ENCODE results near the gene PLLP.

PLLP gene

GRCh38 chr16:57284209-57284951, at the start of gene PLLP:
Gene PLLP (minus strand): TSS chr16:57284672. CDS start chr16:57284540, 132 bp downstream.
- no peaks in the 10 kb centered on the region for H3K27me3 Mint-ChIP-seq
- no peaks in the 10 kb centered on the region for H3K36me3 Mint-ChIP-seq
- H3K4me3 Mint-ChIP-seq, result peak within 1 kb of the TSS; percentile 83
- no peaks in the 10 kb centered on the region for H3K9me3 Mint-ChIP-seq (ENCODE audit: low read depth)
- H3K27ac Mint-ChIP-seq, result peak within 1 kb of the TSS; percentile 50
- peaks cover 16% of the 10 kb centered on the region for H3K4me1 Mint-ChIP-seq (ENCODE audit: low read depth)

- no peak overlapping the region for H3K27ac Mint-ChIP-seq
- H3K27me3 Mint-ChIP-seq, result peaks cover 4% of the 10 kb centered on the region
- H3K4me1 Mint-ChIP-seq (ENCODE audit: low read depth), result no peaks in the 10 kb centered on the region
- no peak overlapping the region for H3K4me3 Mint-ChIP-seq
- H3K9me3 Mint-ChIP-seq (ENCODE audit: low read depth), result no peaks in the 10 kb centered on the region
- H3K36me3 Mint-ChIP-seq, result no peaks in the 10 kb centered on the region
Measured at GRCh38 chr16:57333402-57333801, 48.9 kb upstream of the PLLP start.

- no peak overlapping the region for H3K27ac Mint-ChIP-seq
Measured at GRCh38 chr16:57331355-57331754, 46.9 kb upstream of the PLLP start.

GRCh38 chr16:57329718-57330327, 45.4 kb upstream of the PLLP start:
- Mint-ChIP-seq H3K4me1 (ENCODE audit: low read depth) (no peaks in the 10 kb centered on the region), H3K4me3 (no peak overlapping the region), H3K27ac (no peak overlapping the region)

More at GRCh38 chr16:57331355-57331754, 46.9 kb upstream of the PLLP start:
- Mint-ChIP-seq H3K4me1 (ENCODE audit: low read depth) (no peaks in the 10 kb centered on the region), H3K9me3 (ENCODE audit: low read depth) (peaks cover under 1% of the 10 kb centered on the region), H3K4me3 (no peak overlapping the region), H3K36me3 (no peaks in the 10 kb centered on the region), H3K27me3 (peaks cover 3% of the 10 kb centered on the region)

GRCh38 chr16:57325458-57325857, 41.0 kb upstream of the PLLP start:
- H3K27me3 Mint-ChIP-seq, result no peaks in the 10 kb centered on the region
- peaks cover 4% of the 10 kb centered on the region for H3K9me3 Mint-ChIP-seq (ENCODE audit: low read depth)
- H3K4me3 Mint-ChIP-seq, result no peak overlapping the region

More at GRCh38 chr16:57329718-57330327, 45.4 kb upstream of the PLLP start:
- Mint-ChIP-seq H3K9me3 (ENCODE audit: low read depth) (peaks cover 4% of the 10 kb centered on the region), H3K27me3 (no peaks in the 10 kb centered on the region), H3K36me3 (no peaks in the 10 kb centered on the region)

GRCh38 chr16:57324749-57325148, 40.3 kb upstream of the PLLP start:
- Mint-ChIP-seq H3K9me3 (ENCODE audit: low read depth) (peaks cover 4% of the 10 kb centered on the region), H3K27ac (no peak overlapping the region), H3K4me3 (no peak overlapping the region), H3K27me3 (no peaks in the 10 kb centered on the region), H3K36me3 (no peaks in the 10 kb centered on the region), H3K4me1 (ENCODE audit: low read depth) (no peaks in the 10 kb centered on the region)

More at GRCh38 chr16:57325458-57325857, 41.0 kb upstream of the PLLP start:
- no peaks in the 10 kb centered on the region for H3K4me1 Mint-ChIP-seq (ENCODE audit: low read depth)
- no peaks in the 10 kb centered on the region for H3K36me3 Mint-ChIP-seq
- no peak overlapping the region for H3K27ac Mint-ChIP-seq

GRCh38 chr16:57319646-57320045, 35.2 kb upstream of the PLLP start:
- no peak overlapping the region for H3K4me3 Mint-ChIP-seq

GRCh38 chr16:57318240-57318970, 33.9 kb upstream of the PLLP start:
- Mint-ChIP-seq H3K27ac (no peak overlapping the region), H3K4me1 (ENCODE audit: low read depth) (peaks cover 20% of the 10 kb centered on the region), H3K4me3 (no peak overlapping the region), H3K36me3 (no peaks in the 10 kb centered on the region), H3K9me3 (ENCODE audit: low read depth) (no peaks in the 10 kb centered on the region), H3K27me3 (no peaks in the 10 kb centered on the region)

More at GRCh38 chr16:57319646-57320045, 35.2 kb upstream of the PLLP start:
- H3K27me3 Mint-ChIP-seq, result no peaks in the 10 kb centered on the region
- H3K4me1 Mint-ChIP-seq (ENCODE audit: low read depth), result peaks cover 7% of the 10 kb centered on the region
- no peaks in the 10 kb centered on the region for H3K9me3 Mint-ChIP-seq (ENCODE audit: low read depth)
- H3K27ac Mint-ChIP-seq, result no peak overlapping the region
- H3K36me3 Mint-ChIP-seq, result no peaks in the 10 kb centered on the region

- Mint-ChIP-seq H3K9me3 (ENCODE audit: low read depth) (no peaks in the 10 kb centered on the region), H3K4me3 (no peak overlapping the region), H3K36me3 (no peaks in the 10 kb centered on the region), H3K27ac (peak overlapping the region; percentile 41), H3K4me1 (ENCODE audit: low read depth) (peaks cover 23% of the 10 kb centered on the region), H3K27me3 (no peaks in the 10 kb centered on the region)
Measured at GRCh38 chr16:57316390-57317017, 32.0 kb upstream of the PLLP start.

GRCh38 chr16:57315416-57315815, 30.9 kb upstream of the PLLP start:
- Mint-ChIP-seq H3K9me3 (ENCODE audit: low read depth) (no peaks in the 10 kb centered on the region), H3K36me3 (no peaks in the 10 kb centered on the region), H3K4me3 (no peak overlapping the region), H3K27ac (peak overlapping the region; percentile 16), H3K27me3 (no peaks in the 10 kb centered on the region), H3K4me1 (ENCODE audit: low read depth) (peaks cover 23% of the 10 kb centered on the region)

- H3K4me3 Mint-ChIP-seq, result no peak overlapping the region
- H3K27ac Mint-ChIP-seq, result peak overlapping the region; percentile 37
- H3K9me3 Mint-ChIP-seq (ENCODE audit: low read depth), result no peaks in the 10 kb centered on the region
Measured at GRCh38 chr16:57314161-57314785, 29.8 kb upstream of the PLLP start.

GRCh38 chr16:57313509-57313908, 29.0 kb upstream of the PLLP start:
- no peak overlapping the region for H3K4me3 Mint-ChIP-seq
- H3K27ac Mint-ChIP-seq, result peak overlapping the region; percentile 2
- H3K4me1 Mint-ChIP-seq (ENCODE audit: low read depth), result peaks cover 23% of the 10 kb centered on the region
- H3K9me3 Mint-ChIP-seq (ENCODE audit: low read depth), result no peaks in the 10 kb centered on the region
- H3K36me3 Mint-ChIP-seq, result no peaks in the 10 kb centered on the region
- no peaks in the 10 kb centered on the region for H3K27me3 Mint-ChIP-seq

More at GRCh38 chr16:57314161-57314785, 29.8 kb upstream of the PLLP start:
- Mint-ChIP-seq H3K36me3 (no peaks in the 10 kb centered on the region), H3K4me1 (ENCODE audit: low read depth) (peaks cover 23% of the 10 kb centered on the region), H3K27me3 (no peaks in the 10 kb centered on the region)

GRCh38 chr16:57310801-57311200, 26.3 kb upstream of the PLLP start:
- H3K4me3 Mint-ChIP-seq, result no peak overlapping the region
- H3K4me1 Mint-ChIP-seq (ENCODE audit: low read depth), result peaks cover 23% of the 10 kb centered on the region
- H3K9me3 Mint-ChIP-seq (ENCODE audit: low read depth), result no peaks in the 10 kb centered on the region
- no peaks in the 10 kb centered on the region for H3K36me3 Mint-ChIP-seq
- H3K27me3 Mint-ChIP-seq, result no peaks in the 10 kb centered on the region
- no peak overlapping the region for H3K27ac Mint-ChIP-seq

- no peaks in the 10 kb centered on the region for H3K36me3 Mint-ChIP-seq
- H3K27ac Mint-ChIP-seq, result no peak overlapping the region
- no peaks in the 10 kb centered on the region for H3K27me3 Mint-ChIP-seq
- H3K9me3 Mint-ChIP-seq (ENCODE audit: low read depth), result no peaks in the 10 kb centered on the region
- H3K4me1 Mint-ChIP-seq (ENCODE audit: low read depth), result peaks cover 3% of the 10 kb centered on the region
- H3K4me3 Mint-ChIP-seq, result no peak overlapping the region
Measured at GRCh38 chr16:57308041-57308440, 23.6 kb upstream of the PLLP start.
